Activated CD4-positive, CD25-positive, alpha-beta regulatory T cell treated with anti-CD3 and anti-CD28 coated beads, Interleukin-2, amount 50 U/mL, for 24 hours (primary cell): Measurements from ENCODE around the gene DOCK8.

Source experiments
- ATAC-seq, 2 donors: fragments of 150-1000 bp; cut with Tn5 transposase; one replicate each; pipeline ENCODE4 v1.10.0; 2021; ENCODE audit warnings: mild to moderate bottlenecking in 1 of 2, moderate library complexity in 1 of 2

The DOCK8 gene

DNA sequence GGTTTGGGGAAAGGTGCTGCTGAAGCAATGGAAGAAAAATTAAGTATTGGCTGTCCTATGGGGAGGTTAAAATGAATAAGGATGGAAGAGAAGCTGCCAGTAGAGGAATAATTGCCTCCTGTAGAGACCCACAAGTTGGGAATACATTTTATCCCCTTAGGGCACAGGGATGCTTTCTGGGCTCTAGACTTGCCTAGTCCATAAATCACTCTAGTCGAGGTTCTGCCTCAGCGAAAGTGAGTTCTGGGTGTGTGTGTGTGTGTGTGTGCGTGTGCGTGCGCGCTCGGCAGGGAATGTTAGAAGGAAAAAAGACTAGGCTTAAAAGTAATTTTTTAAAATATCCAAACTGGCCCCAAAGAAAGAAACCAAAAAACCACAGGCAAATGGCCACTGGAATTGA is 291.6 kb downstream of the DOCK8 start:
- ATAC-seq = no peak

DNA sequence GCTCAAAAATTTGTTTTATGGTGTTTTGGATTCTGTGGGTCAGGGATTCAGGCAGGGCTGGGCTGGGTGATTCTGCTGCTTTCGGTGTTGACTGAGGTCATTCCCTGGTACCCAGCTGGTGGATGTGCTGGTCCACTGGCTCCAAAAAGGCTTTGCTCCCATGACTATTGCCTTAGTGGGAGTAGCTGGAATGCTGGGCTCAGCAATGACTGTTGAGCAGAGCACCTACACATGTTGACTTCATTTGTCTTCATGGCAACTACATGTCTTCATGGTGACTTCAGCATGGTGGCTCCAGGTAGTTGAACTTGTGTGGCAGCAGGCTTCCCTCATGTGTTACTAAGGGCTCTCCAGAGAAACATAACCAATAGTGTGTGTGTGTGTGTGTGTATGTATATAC is 297.2 kb downstream of the DOCK8 start:
- ATAC-seq = no peak

DNA sequence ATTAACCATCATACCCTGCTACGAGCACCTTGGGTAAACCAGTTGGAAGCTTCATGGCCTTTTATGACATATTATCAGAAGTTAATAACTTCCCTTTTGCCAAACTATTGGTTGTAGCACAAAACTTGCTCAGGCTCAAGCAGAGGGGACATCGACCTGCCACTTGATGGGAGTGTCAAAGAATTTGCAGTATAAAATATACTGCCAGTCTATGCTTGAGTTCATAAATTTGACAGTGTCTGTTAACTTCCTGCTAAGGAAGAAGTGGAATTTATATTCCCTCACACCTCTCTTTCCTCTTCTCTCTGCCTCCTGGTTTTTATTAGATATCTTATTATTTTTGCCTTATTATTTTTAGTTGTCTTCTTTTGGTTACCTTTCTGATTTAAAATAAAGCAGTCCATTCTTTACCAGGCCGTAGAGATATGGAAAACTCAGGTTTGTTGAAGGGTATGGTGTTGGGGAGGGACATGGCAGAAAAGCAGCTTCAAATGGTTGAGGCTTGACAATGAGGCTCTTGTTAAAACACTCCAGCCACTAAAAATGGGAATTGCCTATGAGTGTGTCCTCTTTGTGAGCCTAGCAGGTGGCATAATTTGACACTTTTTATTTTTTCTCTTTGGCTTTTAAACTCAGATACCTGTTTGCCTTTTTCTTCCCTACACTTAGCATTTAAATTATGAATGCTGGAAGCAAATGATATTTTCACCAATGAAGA is 298.0 kb downstream of the DOCK8 start:
- no peak for ATAC-seq
